CD4-positive, alpha-beta T cell treated with Interleukin-6 at 100 ng/mL for 8 hours (primary cell): ENCODE data around the gene IRX1.

Experiments used
- DNase-seq: peaks from one replicate; pipeline ENCODE4 v3.0.0-alpha.2; 2020; ENCODE audit warnings: mixed read lengths, low spot score

The IRX1 gene

DNA sequence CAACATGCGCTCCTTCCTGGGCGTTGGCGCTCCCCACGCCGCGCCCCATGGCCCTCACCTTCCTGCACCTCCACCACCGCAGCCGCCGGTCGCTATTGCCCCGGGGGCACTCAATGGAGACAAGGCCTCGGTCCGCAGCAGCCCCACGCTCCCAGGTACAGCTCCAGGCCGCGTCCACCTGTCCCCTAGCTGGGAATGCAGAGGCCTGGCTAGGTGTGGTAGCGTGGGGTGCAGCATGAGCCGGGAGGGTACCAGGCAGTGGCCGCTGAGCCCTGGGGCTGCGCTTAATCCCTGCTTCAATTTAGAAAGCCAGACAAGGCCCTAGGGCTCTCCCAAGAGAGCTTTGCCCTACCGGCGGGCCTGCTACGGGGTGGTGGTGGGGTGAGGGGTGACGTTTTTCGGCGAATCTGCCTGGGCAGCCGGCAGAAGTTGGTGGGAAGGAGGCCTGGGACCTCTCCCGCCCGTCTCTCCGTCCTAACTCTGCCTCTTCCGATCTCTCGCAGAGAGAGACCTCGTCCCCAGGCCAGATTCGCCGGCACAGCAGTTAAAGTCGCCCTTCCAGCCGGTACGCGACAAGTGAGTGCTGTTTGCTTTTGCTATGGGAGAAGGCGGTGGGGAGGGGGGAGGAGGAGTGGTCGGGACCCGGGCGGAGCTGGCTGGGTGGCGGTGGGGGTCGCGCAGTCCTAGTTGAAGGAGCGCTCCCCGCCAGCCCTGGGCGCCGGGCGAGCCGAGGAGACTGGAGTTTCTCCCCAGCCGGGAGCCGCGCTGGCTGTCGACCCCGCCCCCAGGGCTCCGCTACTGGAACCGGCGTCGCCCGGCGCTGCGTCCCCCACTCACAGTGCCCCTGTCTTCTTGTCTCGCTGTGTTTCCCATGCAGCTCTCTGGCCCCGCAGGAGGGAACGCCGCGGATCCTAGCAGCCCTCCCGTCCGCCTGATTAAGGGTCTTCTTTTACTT lies 4.8 kb downstream of the IRX1 start:
- no peak for DNase-seq

DNA sequence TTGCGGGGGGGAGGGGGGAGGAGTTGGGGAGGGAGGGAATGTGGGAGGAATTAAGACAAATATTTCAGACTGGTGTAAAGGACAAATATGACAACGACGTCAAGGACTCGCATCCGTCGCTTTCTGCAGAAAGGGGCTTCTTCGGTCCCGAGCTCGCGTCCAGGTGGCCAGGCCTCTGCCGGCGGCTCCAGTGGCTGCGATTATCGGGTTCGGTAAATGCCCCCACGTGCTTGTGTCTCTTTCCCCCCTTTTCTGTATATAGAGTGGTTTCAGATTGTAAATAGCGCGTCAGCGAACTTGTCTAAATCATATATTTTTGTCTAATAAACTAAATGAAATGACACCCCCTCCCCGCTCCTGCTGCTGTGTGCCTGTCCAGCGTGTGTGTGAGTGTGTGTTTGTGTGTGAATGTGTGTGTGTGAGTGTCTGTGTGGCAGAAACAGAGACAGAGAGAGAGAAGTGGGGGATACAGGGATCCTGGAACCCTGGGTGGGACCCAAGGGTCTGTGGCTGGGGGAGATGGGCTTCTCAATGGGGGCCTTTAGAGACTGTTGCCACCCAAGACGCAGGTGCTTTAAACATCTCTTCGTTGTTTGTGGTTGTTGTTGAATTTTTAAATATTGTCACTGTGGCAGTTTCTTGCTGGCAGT lies 5.6 kb downstream of the IRX1 start:
- DNase-seq: no peak

DNA sequence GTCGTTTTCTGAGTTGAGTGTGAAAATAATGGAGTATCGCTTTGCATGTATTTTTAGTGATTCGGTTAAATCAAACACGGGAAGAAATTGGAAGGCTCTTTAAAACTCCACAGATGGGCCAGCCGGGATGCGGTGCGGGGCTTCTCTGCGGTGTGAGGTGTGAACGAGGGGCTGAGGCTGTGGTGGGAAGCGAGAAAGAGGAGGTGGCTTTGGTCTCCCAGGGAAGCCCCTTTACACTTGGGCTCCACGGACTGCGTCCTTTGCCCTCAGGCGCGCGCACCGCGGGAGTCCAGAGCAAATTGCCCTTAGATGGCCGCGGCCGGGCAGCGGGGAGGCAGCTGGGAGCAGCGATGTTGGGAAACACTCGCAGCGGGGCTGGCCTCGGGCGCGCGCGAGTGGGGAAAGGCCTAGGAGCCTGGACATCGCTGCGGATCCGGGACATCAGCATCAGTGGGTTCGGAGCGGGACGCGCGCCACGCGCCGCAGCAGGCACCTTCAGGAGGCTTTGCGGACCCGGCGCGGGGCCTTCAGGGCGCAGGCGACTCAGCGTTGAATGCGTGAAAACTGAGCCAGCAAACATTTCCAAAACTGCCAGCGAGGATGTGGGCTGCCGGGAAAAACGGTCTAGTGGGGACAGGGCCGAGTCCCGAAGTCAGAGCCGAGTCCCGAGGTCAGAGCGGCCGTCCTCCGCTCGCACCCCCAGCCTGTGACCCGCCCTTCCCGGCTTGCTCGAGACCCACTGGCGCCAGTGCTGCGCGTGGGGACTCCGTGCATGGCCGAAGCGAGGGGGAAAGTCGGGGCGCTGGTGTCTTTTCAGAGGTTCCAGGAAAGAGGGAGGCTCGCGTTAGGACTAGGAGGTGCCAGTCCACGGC lies 6.5 kb downstream of the IRX1 start:
- no peak for DNase-seq

GRCh38 chr5:3602785-3603502 lies 7.3 kb downstream of the IRX1 start:
- DNase-seq: no peak

- no peak for DNase-seq
These were observed 8.9 kb downstream of the IRX1 start for GRCh38 chr5:3604501-3604900.

GRCh38 chr5:3605298-3606010 lies 9.8 kb downstream of the IRX1 start:
- DNase-seq: no peak

DNA sequence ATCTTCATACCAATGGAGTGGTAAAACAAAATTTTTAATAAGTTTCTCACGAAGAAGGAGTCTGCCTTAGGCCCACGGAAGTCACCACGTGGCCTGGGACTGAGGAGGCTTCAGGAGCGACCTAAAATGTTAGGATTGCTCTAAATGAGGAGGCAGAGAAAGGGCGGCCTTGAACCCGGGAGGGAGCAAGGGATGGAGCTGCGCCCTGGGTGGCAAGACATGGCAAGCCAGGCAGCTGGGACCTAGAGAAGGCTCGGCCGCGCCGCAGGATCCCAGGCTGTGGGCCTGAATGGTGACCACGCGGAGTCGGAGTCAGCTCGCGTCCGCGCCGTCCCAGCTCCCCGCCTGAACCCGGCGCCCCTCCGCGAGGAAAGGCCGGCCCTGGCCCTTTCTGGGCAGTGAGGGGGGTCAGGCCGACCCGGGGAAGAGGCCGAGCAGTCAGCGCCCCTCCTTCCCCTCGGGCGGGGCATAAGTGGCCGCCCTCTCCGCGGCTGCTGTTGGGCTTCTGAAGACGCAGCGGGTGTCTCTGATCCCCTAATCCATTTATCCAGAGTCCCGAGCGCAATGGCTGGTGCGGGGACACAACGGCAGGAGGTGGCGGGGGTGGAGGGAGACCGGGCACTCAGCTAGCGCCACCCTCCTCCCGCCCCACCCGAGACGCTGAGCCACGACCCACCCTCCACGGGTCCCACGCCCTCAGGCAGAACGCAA lies 10.6 kb downstream of the IRX1 start:
- DNase-seq: no peak

GRCh38 chr5:3607541-3608181 lies 12.0 kb downstream of the IRX1 start:
- no peak for DNase-seq

DNA sequence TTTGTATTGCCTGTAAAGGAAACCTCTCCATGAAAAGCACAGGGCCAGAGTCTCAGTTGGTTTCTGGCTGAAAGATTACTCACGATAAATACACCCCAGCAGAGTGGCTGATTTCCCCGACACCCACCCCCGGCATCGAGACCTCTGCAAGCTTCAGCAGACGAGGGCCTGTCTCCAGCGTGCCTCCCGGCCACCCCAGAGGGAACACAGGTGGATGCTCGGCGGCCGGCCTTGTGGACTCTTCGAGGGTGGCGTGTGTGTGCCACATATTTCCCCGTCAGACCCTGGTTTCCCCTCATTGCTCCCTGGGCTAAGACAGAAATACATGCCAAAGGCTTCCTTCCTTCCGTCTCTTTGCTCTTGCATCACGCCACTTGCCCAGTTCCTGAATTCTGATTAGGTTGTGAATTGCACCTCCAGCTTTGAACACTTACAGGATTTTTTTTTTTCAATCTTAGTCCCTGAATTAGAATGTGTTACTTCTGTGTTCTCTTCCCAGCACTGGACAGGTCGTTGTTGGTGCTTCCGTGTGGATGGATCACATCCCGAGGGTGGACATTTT lies 13.6 kb downstream of the IRX1 start:
- no peak for DNase-seq

DNA sequence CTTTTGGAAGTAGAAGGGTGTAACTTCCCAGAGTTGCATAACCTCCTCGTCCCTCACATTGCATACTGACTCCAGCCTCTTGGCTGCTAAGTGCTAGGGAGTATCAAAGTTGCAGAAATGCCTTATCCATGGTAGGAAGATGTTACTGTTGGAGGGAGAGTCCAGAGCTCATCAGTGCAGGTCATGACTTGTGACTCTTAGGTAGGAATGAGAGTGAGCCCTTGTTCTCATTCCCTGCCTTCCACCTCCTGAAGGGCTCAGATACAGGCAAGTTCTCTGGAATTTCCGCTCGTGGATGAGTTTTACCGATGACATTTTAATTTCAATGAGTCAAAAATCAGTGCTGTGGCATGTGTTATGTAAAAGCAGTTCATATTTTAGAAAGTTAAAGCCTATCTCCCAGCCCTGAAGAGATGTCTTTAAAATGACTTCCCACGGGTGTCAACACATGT lies 17.0 kb downstream of the IRX1 start:
- DNase-seq: no peak

- DNase-seq: no peak
These were observed 18.1 kb downstream of the IRX1 start for GRCh38 chr5:3613726-3614125.

DNA sequence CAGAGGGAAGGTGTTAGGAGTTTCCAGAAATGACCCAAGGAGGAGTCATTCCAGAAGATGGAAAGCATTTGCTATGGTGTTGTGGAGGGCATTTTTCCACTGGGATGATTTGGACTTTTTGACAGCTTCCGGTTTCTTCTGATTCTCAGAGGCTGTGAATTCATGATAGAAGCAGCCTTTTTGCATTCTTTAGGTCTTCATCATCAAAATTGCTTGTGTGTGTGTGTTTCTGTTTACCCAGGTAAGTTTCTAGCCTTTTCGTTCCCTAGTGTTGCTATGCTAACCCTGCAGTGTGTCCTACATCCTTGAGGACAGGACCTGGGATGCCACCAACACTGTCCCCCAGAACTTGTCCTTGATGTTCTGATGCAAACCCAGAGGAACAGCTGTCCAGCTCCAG lies 19.6 kb downstream of the IRX1 start:
- DNase-seq: no peak

DNA sequence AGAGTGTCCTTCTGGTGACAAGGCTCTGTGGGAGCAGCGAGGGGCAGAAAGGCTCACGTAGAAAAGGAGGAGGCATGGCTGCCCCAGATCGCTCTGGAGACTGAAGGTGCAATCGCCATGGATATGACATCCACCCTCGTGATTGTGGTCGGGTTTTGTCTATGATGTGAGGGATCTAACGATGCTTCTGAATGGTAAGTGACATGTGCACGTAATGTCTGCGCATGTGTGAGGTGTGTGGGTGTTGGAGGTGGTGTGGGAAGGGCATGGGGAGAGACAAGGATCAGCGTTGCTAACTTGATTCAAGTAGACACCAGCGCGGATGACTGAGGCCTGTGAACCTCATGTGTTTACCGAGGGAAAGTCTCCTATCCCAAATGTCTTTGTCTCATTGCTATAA lies 20.2 kb downstream of the IRX1 start:
- DNase-seq: no peak

GRCh38 chr5:3619579-3619978 lies 23.9 kb downstream of the IRX1 start:
- DNase-seq: no peak

- DNase-seq: no peak
These were observed 27.3 kb downstream of the IRX1 start for GRCh38 chr5:3622961-3623360.

DNA sequence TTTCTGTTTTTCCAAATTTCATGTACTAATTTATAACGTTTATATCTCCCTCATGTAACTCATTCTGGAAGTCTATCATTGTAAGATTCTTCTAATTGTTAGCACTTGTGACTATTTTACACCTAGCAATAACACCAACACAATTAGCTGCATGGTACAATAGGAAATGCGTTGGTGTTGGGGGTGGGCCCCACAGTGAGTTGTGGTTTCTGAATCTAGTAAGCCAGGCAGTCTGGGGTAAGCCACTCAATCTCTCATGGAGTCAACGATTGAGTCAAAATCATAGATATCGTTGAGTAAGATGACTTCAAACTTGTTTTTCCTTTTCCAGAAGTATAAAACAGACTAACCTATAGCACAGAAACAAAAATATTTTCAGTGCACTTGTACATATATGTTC lies 30.0 kb downstream of the IRX1 start:
- no peak for DNase-seq

DNA sequence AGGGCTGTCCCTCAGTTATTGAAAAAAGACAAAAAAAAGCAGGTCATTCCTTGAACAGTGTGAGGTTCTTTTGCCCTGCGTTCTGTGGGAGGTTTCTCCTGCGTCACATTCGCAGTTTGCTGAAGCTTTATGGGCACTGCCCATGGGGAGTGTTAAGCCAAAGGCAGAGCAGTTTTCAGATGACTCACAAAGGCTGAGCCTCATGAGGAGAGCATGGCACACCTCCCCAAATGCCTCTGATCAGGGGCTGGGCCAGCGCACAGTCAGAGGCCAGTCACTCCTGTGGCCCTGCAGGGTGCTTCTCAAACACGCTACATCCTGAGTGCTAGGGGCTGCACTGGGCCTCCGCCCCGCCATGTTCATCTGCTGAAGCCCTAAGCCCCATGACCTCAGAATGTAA lies 38.4 kb downstream of the IRX1 start:
- DNase-seq: no peak

DNA sequence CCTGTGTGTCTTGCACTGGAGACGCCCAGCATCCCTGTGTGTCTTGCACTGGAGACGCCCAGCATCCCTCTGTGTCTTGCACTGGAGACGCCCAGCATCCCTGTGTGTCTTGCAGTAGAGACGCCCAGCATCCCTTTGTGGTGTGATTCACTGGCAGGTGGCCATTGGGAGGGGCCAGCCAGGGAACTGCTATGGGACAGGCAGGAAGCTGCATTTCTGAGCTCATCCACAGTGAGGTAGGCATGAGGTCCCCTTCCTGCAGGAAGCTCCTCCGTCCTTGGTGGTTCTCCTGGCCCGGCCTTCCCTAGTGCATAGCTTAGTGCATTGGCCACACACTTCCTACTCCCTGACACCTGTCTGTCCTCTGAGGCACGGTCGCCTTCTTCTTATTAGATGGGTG lies 43.5 kb downstream of the IRX1 start:
- no peak for DNase-seq

DNA sequence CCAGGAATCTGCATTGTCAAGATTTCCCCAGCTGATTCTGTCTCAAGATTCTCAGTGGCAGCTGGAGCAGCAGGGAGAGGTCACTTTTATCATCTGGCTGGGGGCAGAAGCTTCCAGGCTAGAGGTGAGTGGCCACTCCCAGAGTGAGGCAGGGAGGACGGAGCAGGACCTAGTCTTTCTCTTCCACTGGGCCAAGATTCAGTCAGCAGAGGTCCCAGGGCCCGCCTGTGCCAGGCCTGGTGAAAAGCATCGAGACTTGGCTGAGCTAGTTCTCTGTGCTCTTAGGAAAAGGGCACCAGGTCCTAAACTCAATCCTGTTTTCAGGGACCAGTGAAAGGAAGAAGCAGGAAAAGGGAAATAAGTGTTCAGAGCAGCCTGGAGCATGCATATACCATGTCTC lies 46.6 kb downstream of the IRX1 start:
- DNase-seq: no peak

GRCh38 chr5:3650320-3650719 lies 54.7 kb downstream of the IRX1 start:
- DNase-seq: no peak
